ENCODE results near the gene SPOCD1.

- TF ChIP-seq CTCF (IDR thresholded peaks at IDR 0.05): peak; percentile 59 to 84 (median 69)
- no peak for TF ChIP-seq POLR2A (IDR thresholded peaks at IDR 0.05)
These were observed 70.5 kb downstream of the SPOCD1 start for GRCh38 chr1:31745096-31745945.

Data from heart left ventricle (tissue), 13 donors.